GM12892 (cell line): ENCODE data around the gene THADA.
A peak's percentile ranks its signal among the peaks of the same experiment; 100 is the strongest.

ENCODE experiments used
- POLR2A ChIP-seq: IDR thresholded peaks from 2 replicates; pipeline ENCODE4 v1.6.1; 2011; ENCODE audit warnings: low read depth, low read length, control low read depth
- POLR2AphosphoS5 ChIP-seq: IDR thresholded peaks from 2 replicates; pipeline ENCODE4 v1.6.1; 2011; ENCODE audit warnings: low read depth, low read length, control low read depth
- TAF1 ChIP-seq: IDR thresholded peaks from 2 replicates; pipeline ENCODE4 v1.6.1; 2011; ENCODE audit warnings: low read depth, mild to moderate bottlenecking, control low read depth, low read length, borderline replicate concordance

DNA sequence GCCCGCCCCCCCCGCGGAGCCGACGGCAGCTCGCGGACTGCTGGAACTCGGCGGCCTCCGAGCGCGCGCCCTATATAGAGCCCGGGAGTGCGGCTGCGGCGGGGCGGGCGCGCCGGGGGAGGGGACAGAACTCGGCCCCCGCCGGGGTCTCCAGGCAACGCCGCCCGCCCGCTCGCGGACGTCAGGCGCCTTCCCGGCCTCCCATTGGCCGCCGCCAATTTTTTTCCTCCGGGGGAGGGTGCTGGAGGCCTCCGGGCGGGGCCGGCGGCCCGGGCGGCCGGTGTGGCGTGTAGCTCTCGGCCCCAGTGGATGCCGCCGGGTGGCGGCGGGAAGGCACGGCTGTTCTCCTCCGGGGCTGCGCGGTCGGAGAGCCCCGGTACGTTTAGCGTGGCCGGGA, 369.3 kb downstream of the THADA start, which contains the start of gene ZFP36L2:
- peak; percentile 77; the same call in 1 of the 2 replicates for TF ChIP-seq TAF1
- TF ChIP-seq POLR2A = peak; percentile 96
- peak; percentile 86 for TF ChIP-seq POLR2AphosphoS5
